Activated CD4-positive, alpha-beta T cell treated with anti-CD3 and anti-CD28 coated beads, Interleukin-2, Interleukin-4, amounts not matched to agents 100 ng/mL and 50 ng/mL, durations not matched to agents 16 hours and 8 hours (primary cell): ENCODE results near the gene KRTDAP.

Experiments
- DNase-seq: peaks from one replicate; pipeline ENCODE4 v3.0.0-alpha.2; 2020; ENCODE audit warnings: low spot score

The KRTDAP gene

GRCh38 chr19:35490364-35490763, at the start of gene KRTDAP:
Gene KRTDAP, minus strand, starts transcription at chr19:35490464. Its CDS starts 22 bp downstream, at chr19:35490442.
- DNase-seq, result no peak

- DNase-seq, result no peak
Measured at GRCh38 chr19:35539850-35540249, 49.6 kb upstream of the KRTDAP start.

GRCh38 chr19:35539314-35539713, 49.0 kb upstream of the KRTDAP start:
- no peak for DNase-seq

- DNase-seq, result no peak
Measured at GRCh38 chr19:35534803-35535480, 44.7 kb upstream of the KRTDAP start.

GRCh38 chr19:35533822-35534392, 43.6 kb upstream of the KRTDAP start:
- no peak for DNase-seq

- no peak for DNase-seq
Measured at GRCh38 chr19:35533201-35533821, 43.0 kb upstream of the KRTDAP start, which contains the start of gene GAPDHS. Gene GAPDHS, plus strand, starts transcription at chr19:35533456. Its CDS starts 72 bp downstream, at chr19:35533528.

GRCh38 chr19:35531291-35531690, 41.0 kb upstream of the KRTDAP start:
- no peak for DNase-seq

GRCh38 chr19:35529241-35530218, 39.3 kb upstream of the KRTDAP start:
- DNase-seq, result no peak

- no peak for DNase-seq
Measured at GRCh38 chr19:35528218-35529038, 38.2 kb upstream of the KRTDAP start, which contains the start of gene SBSN. Gene SBSN, minus strand, starts transcription at chr19:35528311. Its CDS starts 30 bp downstream, at chr19:35528281.

GRCh38 chr19:35525873-35526272, 35.6 kb upstream of the KRTDAP start:
- DNase-seq, result no peak

- DNase-seq, result no peak
Measured at GRCh38 chr19:35524181-35524837, 34.0 kb upstream of the KRTDAP start.

- no peak for DNase-seq
Measured at GRCh38 chr19:35522745-35523327, 32.6 kb upstream of the KRTDAP start.

- no peak for DNase-seq
Measured at GRCh38 chr19:35521124-35521743, 31.0 kb upstream of the KRTDAP start.

- no peak for DNase-seq
Measured at GRCh38 chr19:35519291-35519690, 29.0 kb upstream of the KRTDAP start.

GRCh38 chr19:35518313-35518712, 28.0 kb upstream of the KRTDAP start:
- no peak for DNase-seq

- no peak for DNase-seq
Measured at GRCh38 chr19:35517342-35517741, 27.1 kb upstream of the KRTDAP start.

- DNase-seq, result no peak
Measured at GRCh38 chr19:35516310-35516709, 26.0 kb upstream of the KRTDAP start.

- DNase-seq, result no peak
Measured at GRCh38 chr19:35514282-35514809, 24.1 kb upstream of the KRTDAP start.

GRCh38 chr19:35513628-35514281, 23.5 kb upstream of the KRTDAP start, which contains the start of gene DMKN:
Gene DMKN, minus strand, starts transcription at chr19:35513649. Its CDS starts 174 bp downstream, at chr19:35513475.
- DNase-seq, result no peak
